MCF 10A (cell line): ENCODE data around the gene NHERF1. TPM values are rescaled to one million over a fixed set of nuclear protein-coding genes. Genes with fewer than 3 reads are reported as not detected.
A peak's percentile ranks its signal among the peaks of the same experiment; 100 is the strongest.

Experiments used
- BruUV-seq: library from RNA; stranded (reverse); fragments of 400-500 nt; replicated peaks from 2 replicates; lab custom pipeline; 2021; lab: Mats Ljungman, UMichigan
- CTCF ChIA-PET: fragments of 300-600 bp; sonication (Branson Sonifier 250); formaldehyde crosslinking; extraction: SDS; loops from one replicate; lab custom pipeline; 2021; ENCODE audit warnings: antibody characterized with exemption, inconsistent platforms; lab: Yijun Ruan, JAX
- POLR2A ChIA-PET: fragments of 300-600, 350-650 bp; sonication (Branson Sonifier 250); formaldehyde crosslinking; extraction: SDS; loops from one replicate; lab custom pipeline; 2020; ENCODE audit warnings: antibody characterized with exemption, inconsistent platforms; lab: Yijun Ruan, JAX
- DNase-seq: peaks from one replicate; pipeline ENCODE4 v3.0.0-alpha.2; 2018; ENCODE audit not compliant: unreplicated experiment
- H3K27ac Mint-ChIP-seq: one replicate; pipeline ENCODE4 v1.8.0; 2022; ENCODE audit warnings: mild to moderate bottlenecking, low read depth, mixed read lengths; ENCODE audit not compliant: unreplicated experiment
- H3K27me3 Mint-ChIP-seq: one replicate; pipeline ENCODE4 v1.8.0; 2022; ENCODE audit warnings: mixed read lengths; ENCODE audit not compliant: insufficient read depth, unreplicated experiment
- H3K36me3 Mint-ChIP-seq: one replicate; pipeline ENCODE4 v1.8.0; 2022; ENCODE audit warnings: mild to moderate bottlenecking, moderate library complexity, mixed read lengths; ENCODE audit not compliant: insufficient read depth, unreplicated experiment
- H3K4me1 Mint-ChIP-seq: one replicate; pipeline ENCODE4 v1.8.0; 2022; ENCODE audit warnings: mixed read lengths; ENCODE audit not compliant: insufficient read depth, unreplicated experiment
- H3K4me3 Mint-ChIP-seq: one replicate; pipeline ENCODE4 v1.8.0; 2022; ENCODE audit warnings: mild to moderate bottlenecking, moderate library complexity, mixed read lengths; ENCODE audit not compliant: unreplicated experiment
- H3K9me3 Mint-ChIP-seq: one replicate; pipeline ENCODE4 v1.8.0; 2022; ENCODE audit warnings: mixed read lengths; ENCODE audit not compliant: unreplicated experiment
- intact Hi-C: fragments of 100-400 bp; cut with micrococcal nuclease; formaldehyde crosslinking; loops from 2 replicates; pipeline ENCODE4 v1.14.1; 2022
- total RNA-seq: library from RNA; stranded (reverse); gene quantifications from 2 replicates; pipeline ENCODE4 v1.2.3, GENCODE V29; 2022
- TF ChIP-seq, protein P1 (sequence below): fragments of 200-600 bp; IDR thresholded peaks from one replicate; pipeline ENCODE4 v1.8.0; 2022; ENCODE audit warnings: antibody characterized with exemption, mild to moderate bottlenecking; ENCODE audit not compliant: unreplicated experiment

Gene NHERF1
- total RNA-seq, 1 experiment from 2014 or later: 25.3 TPM

DNA sequence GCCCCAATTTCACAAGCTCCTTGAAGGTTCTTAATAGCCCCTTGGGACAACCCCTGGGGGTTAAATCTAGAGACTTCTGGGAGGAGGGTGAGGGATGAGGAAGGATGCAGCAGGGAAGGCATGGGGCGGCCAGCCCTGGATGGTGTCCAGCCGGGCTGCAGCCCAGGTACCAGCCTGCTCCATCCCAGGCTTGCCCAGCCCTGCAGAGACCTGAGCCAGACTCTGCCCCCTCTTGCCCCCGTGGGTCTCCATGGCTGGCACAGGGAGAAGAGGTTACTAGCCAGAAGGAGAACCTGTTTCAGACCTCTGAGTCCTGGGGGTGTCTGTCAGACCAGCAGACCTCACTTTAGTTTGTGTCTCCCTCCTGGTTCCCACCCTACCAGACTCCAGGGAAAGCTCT lies 8.5 kb downstream of the NHERF1 start:
- CTCF ChIA-PET: interaction anchor here (4.9 to 7.8 kb wide), 2 partner anchors 12 to 14 kb away, joined by 34 to 60 read pairs; no protein-coding TSS in a partner anchor
- H3K27me3 Mint-ChIP-seq: no peaks in the 10 kb centered on the region
- no peaks in the 10 kb centered on the region for H3K9me3 Mint-ChIP-seq
- peaks cover 34% of the 10 kb centered on the region for H3K4me1 Mint-ChIP-seq
- intact Hi-C loops: no loop called here
- H3K36me3 Mint-ChIP-seq: no peaks in the 10 kb centered on the region
- TF ChIP-seq, protein P1, sequence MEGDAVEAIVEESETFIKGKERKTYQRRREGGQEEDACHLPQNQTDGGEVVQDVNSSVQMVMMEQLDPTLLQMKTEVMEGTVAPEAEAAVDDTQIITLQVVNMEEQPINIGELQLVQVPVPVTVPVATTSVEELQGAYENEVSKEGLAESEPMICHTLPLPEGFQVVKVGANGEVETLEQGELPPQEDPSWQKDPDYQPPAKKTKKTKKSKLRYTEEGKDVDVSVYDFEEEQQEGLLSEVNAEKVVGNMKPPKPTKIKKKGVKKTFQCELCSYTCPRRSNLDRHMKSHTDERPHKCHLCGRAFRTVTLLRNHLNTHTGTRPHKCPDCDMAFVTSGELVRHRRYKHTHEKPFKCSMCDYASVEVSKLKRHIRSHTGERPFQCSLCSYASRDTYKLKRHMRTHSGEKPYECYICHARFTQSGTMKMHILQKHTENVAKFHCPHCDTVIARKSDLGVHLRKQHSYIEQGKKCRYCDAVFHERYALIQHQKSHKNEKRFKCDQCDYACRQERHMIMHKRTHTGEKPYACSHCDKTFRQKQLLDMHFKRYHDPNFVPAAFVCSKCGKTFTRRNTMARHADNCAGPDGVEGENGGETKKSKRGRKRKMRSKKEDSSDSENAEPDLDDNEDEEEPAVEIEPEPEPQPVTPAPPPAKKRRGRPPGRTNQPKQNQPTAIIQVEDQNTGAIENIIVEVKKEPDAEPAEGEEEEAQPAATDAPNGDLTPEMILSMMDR: no peak
- POLR2A ChIA-PET: interaction anchor here (0.9 to 4.3 kb wide), 4 partner anchors 11 to 116 kb away, joined by 3 to 18 read pairs (median 5); partner anchors contain the start of gene NAT9
- no TSS peak for BruUV-seq
- H3K4me3 Mint-ChIP-seq: no peak overlapping the region
- no peak for DNase-seq
- H3K27ac Mint-ChIP-seq: no peak overlapping the region

DNA sequence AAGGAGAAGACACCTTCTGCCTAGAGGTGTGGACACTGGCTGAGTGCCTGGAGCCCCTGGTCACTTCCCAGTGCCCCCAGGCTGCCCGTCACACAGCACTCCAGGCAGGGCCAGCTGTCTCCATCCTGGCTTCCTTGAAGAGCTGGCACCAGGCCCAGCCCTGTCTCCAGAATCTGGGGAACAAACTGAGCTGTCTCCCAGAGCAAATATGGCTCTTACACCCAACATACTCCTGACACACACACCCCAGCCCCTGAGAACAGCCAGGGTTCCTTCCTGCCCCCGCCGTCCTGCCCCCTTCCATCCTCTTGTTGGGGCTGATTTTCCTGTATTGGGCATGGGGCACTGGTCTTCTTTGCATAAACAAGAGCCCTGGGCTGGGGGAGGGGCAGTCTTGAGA lies 9.1 kb downstream of the NHERF1 start:
- H3K4me1 Mint-ChIP-seq: peaks cover 30% of the 10 kb centered on the region
- BruUV-seq: no TSS peak
- no peaks in the 10 kb centered on the region for H3K9me3 Mint-ChIP-seq
- no peaks in the 10 kb centered on the region for H3K27me3 Mint-ChIP-seq
- peak overlapping the region; percentile 61 for H3K4me3 Mint-ChIP-seq
- POLR2A ChIA-PET: interaction anchor here (0.9 to 4.7 kb wide), 6 partner anchors 7 to 186 kb away, joined by 3 to 29 read pairs (median 5); partner anchors contain the start of gene NAT9
- CTCF ChIA-PET: interaction anchor here (1.4 to 7.8 kb wide), 3 partner anchors 12 to 35 kb away, joined by 4 to 60 read pairs (median 34); no protein-coding TSS in a partner anchor
- TF ChIP-seq, protein P1: no peak
- intact Hi-C loops: no loop called here
- DNase-seq: peak; percentile 78
- H3K27ac Mint-ChIP-seq: no peak overlapping the region
- no peaks in the 10 kb centered on the region for H3K36me3 Mint-ChIP-seq

DNA sequence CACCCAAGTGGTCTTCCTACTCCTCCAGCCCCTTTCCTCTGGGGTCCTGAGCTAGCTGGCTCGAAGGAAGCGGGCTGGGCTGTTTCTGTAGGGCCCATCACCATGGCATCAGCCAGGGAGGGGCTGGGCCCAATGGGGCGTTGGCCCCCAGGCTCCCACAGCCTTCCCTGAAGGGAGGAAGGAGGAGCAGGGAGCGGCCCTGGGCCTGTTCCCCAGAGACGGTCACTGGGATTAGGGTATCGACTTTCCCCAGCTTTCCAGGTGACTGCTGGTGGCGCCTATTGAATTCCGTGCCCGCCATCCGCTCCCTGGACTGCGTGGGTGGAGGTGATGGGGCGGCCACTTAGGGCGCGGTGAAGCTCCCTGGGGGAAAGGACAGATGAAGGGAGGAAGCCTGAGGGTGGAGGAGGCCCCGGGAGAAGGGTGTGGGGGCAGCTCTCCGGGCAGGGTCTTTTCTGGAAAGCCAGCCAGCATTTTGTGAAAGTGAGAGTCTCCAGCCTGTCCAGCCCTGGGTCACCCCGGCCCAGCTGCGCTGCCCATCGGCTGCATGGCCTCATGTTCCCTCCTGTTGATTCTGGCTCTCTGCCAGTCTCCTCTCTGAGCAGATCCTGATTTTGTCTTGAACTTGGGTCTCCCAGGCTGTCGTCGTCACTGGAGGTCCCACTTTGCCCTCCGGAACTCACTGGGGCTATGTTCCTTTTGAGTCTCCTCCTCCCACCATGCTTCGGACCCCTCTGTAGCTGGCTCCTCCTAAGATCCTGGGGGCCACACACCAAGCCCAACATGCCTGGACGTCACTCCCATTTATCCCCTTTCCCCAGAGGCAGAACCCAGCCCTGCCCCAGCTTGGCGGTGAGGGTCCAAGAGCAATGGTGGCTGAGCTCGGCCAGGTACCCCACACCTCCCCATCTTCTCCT lies 9.8 kb downstream of the NHERF1 start:
- CTCF ChIA-PET: interaction anchor here (0.7 to 7.8 kb wide), 6 partner anchors 12 to 421 kb away, joined by 3 to 60 read pairs (median 4); no protein-coding TSS in a partner anchor
- H3K4me3 Mint-ChIP-seq: peak overlapping the region; percentile 61
- peaks cover 24% of the 10 kb centered on the region for H3K4me1 Mint-ChIP-seq
- peak; percentile 78 for DNase-seq
- POLR2A ChIA-PET: interaction anchor here (0.6 to 4.7 kb wide), 7 partner anchors 8 to 186 kb away, joined by 3 to 29 read pairs (median 6); partner anchors contain the start of gene NAT9
- H3K27me3 Mint-ChIP-seq: no peaks in the 10 kb centered on the region
- TF ChIP-seq, protein P1: no peak
- intact Hi-C loops: no loop called here
- no peaks in the 10 kb centered on the region for H3K36me3 Mint-ChIP-seq
- peak overlapping the region; percentile 83 for H3K27ac Mint-ChIP-seq
- H3K9me3 Mint-ChIP-seq: no peaks in the 10 kb centered on the region
- no TSS peak for BruUV-seq

DNA sequence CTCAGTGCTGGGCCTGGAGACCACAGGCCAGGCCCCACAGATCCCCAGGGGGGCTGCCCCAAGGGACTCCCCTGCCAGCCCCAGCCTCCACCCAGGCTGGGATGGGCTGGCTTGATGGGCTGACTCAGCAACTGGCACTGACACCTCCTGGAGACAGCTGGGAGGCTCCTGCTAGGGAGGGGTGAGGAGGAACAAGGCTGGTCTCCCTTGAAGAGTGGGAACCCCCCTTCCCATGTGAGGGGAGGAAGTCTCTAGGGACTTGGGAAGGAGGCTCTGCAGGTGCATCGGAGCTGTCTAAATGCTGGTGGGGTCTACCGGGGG lies 10.4 kb downstream of the NHERF1 start:
- H3K4me3 Mint-ChIP-seq: peak overlapping the region; percentile 61
- TF ChIP-seq, protein P1: no peak
- no peaks in the 10 kb centered on the region for H3K27me3 Mint-ChIP-seq
- no TSS peak for BruUV-seq
- ChIA-PET POLR2A (interaction anchor here (3.0 to 4.7 kb wide), 3 partner anchors 9 to 17 kb away, joined by 18 to 29 read pairs (median 21); partner anchors contain the start of gene NAT9), CTCF (interaction anchor here (0.7 to 7.8 kb wide), 8 partner anchors 9 to 421 kb away, joined by 3 to 60 read pairs (median 6); partner anchors contain the start of gene NAT9)
- intact Hi-C loops: no loop called here
- H3K36me3 Mint-ChIP-seq: no peaks in the 10 kb centered on the region
- H3K9me3 Mint-ChIP-seq: no peaks in the 10 kb centered on the region
- H3K4me1 Mint-ChIP-seq: peaks cover 24% of the 10 kb centered on the region
- DNase-seq: peak; percentile 77
- H3K27ac Mint-ChIP-seq: peak overlapping the region; percentile 83
